ENCODE measurements around the gene THOC5.

Gene THOC5

GRCh38 chr22:29531419-29531818, 22.1 kb downstream of the THOC5 start:
- no peaks in the 10 kb centered on the region for H3K79me2 ChIP-seq (ENCODE audit: insufficient read depth, low read length)
- H2AFZ ChIP-seq (ENCODE audit: low read depth, low read length, severe bottlenecking): no peak overlapping the region
- H3K9me3 ChIP-seq (ENCODE audit: insufficient read depth, low read length): no peaks in the 10 kb centered on the region
- TF ChIP-seq EZH2phosphoT487 (conservative IDR thresholded peaks at IDR 0.05; ENCODE audit: low read length) (no peak), CTCF (IDR thresholded peaks at IDR 0.05; ENCODE audit: insufficient read depth, low read length, poor library complexity, severe bottlenecking) (no peak)
- no peak overlapping the region for H3K27ac ChIP-seq (ENCODE audit: low read depth, low read length)
- H3K9ac ChIP-seq (ENCODE audit: low read length): no peak overlapping the region
- H4K20me1 ChIP-seq (ENCODE audit: low read depth, low read length): no peaks in the 10 kb centered on the region
- H3K4me2 ChIP-seq (ENCODE audit: low read depth, low read length, poor library complexity, severe bottlenecking): no peak overlapping the region
- H3K36me3 ChIP-seq (ENCODE audit: low read length): peaks cover 33% of the 10 kb centered on the region
- H3K4me3 ChIP-seq (ENCODE audit: insufficient read depth, low read length, poor library complexity, severe bottlenecking): no peak overlapping the region
- no peaks in the 10 kb centered on the region for H3K27me3 ChIP-seq (ENCODE audit: low read length)
- no peaks in the 10 kb centered on the region for H3K9me2 ChIP-seq (replicated peaks; ENCODE audit: insufficient read depth, low read length)
- H3F3A ChIP-seq (ENCODE audit: insufficient read depth): 0 out of 2 replicates have a peak, but pooled peaks cover 8% of the 10 kb centered on the region

GRCh38 chr22:29530716-29531115, 22.8 kb downstream of the THOC5 start:
- Histone ChIP-seq H3F3A (ENCODE audit: insufficient read depth) (0 out of 2 replicates have a peak, but pooled peaks cover 8% of the 10 kb centered on the region), H3K27me3 (ENCODE audit: low read length) (no peaks in the 10 kb centered on the region), H3K9me2 (replicated peaks; ENCODE audit: insufficient read depth, low read length) (no peaks in the 10 kb centered on the region), H3K27ac (ENCODE audit: low read depth, low read length) (no peak overlapping the region), H3K9ac (ENCODE audit: low read length) (no peak overlapping the region), H2AFZ (ENCODE audit: low read depth, low read length, severe bottlenecking) (no peak overlapping the region), H3K79me2 (ENCODE audit: insufficient read depth, low read length) (no peaks in the 10 kb centered on the region), H3K4me2 (ENCODE audit: low read depth, low read length, poor library complexity, severe bottlenecking) (no peak overlapping the region), H3K4me3 (ENCODE audit: insufficient read depth, low read length, poor library complexity, severe bottlenecking) (no peak overlapping the region), H3K36me3 (ENCODE audit: low read length) (peaks cover 27% of the 10 kb centered on the region), H4K20me1 (ENCODE audit: low read depth, low read length) (no peaks in the 10 kb centered on the region), H3K9me3 (ENCODE audit: insufficient read depth, low read length) (no peaks in the 10 kb centered on the region)
- TF ChIP-seq CTCF (IDR thresholded peaks at IDR 0.05; ENCODE audit: insufficient read depth, low read length, poor library complexity, severe bottlenecking) (no peak), EZH2phosphoT487 (conservative IDR thresholded peaks at IDR 0.05; ENCODE audit: low read length) (no peak)

- Histone ChIP-seq H3F3A (ENCODE audit: insufficient read depth) (no peaks in the 10 kb centered on the region), H3K27me3 (ENCODE audit: low read length) (no peaks in the 10 kb centered on the region), H3K9me2 (replicated peaks; ENCODE audit: insufficient read depth, low read length) (no peaks in the 10 kb centered on the region), H2AFZ (ENCODE audit: low read depth, low read length, severe bottlenecking) (no peak overlapping the region), H3K9me3 (ENCODE audit: insufficient read depth, low read length) (no peaks in the 10 kb centered on the region), H4K20me1 (ENCODE audit: low read depth, low read length) (no peaks in the 10 kb centered on the region), H3K4me3 (ENCODE audit: insufficient read depth, low read length, poor library complexity, severe bottlenecking) (no peak overlapping the region), H3K79me2 (ENCODE audit: insufficient read depth, low read length) (no peaks in the 10 kb centered on the region), H3K36me3 (ENCODE audit: low read length) (peaks cover 12% of the 10 kb centered on the region), H3K27ac (ENCODE audit: low read depth, low read length) (no peak overlapping the region), H3K4me2 (ENCODE audit: low read depth, low read length, poor library complexity, severe bottlenecking) (no peak overlapping the region), H3K9ac (ENCODE audit: low read length) (no peak overlapping the region)
- TF ChIP-seq EZH2phosphoT487 (conservative IDR thresholded peaks at IDR 0.05; ENCODE audit: low read length) (no peak), CTCF (IDR thresholded peaks at IDR 0.05; ENCODE audit: insufficient read depth, low read length, poor library complexity, severe bottlenecking) (no peak)
Measured at GRCh38 chr22:29528144-29528543, 25.4 kb downstream of the THOC5 start.
